GM23338 (cell line): Measurements from ENCODE around the gene GALNT15.

Experiments
- CREB1 ChIP-seq: fragments of 250-450 bp; sonication (Bioruptor Pico); IDR thresholded peaks from 2 replicates; pipeline ENCODE4 v1.5.0; 2020; ENCODE audit warnings: low read depth, mild to moderate bottlenecking, moderate library complexity
- EZH2 ChIP-seq: fragments of 200-600 bp; sonication (generic); IDR thresholded peaks from one replicate; pipeline ENCODE4 v1.8.0; 2017; ENCODE audit warnings: antibody characterized with exemption, mild to moderate bottlenecking, low read depth; ENCODE audit not compliant: unreplicated experiment
- JUNB ChIP-seq: IDR thresholded peaks from one replicate; pipeline ENCODE4 v1.6.1; 2016; ENCODE audit warnings: antibody characterized with exemption; ENCODE audit not compliant: unreplicated experiment
- POLR2AphosphoS5 ChIP-seq: IDR thresholded peaks from 2 replicates; pipeline ENCODE4 v1.6.1; 2016; ENCODE audit warnings: antibody characterized with exemption, low read depth
- STAT1 ChIP-seq: IDR thresholded peaks from one replicate; pipeline ENCODE4 v1.6.1; 2016; ENCODE audit warnings: antibody characterized with exemption; ENCODE audit not compliant: unreplicated experiment
- TF ChIP-seq, protein P1 (sequence below), 2 experiments: fragments of 200-600 bp in 1 of 2; sonication (generic) in 1 of 2; conservative IDR thresholded peaks; 2 replicates each; pipeline versions ENCODE4 v1.5.1 to v1.6.1; 2016 to 2017; ENCODE audit warnings: antibody characterized with exemption in 2 of 2, low read depth in 2 of 2, mild to moderate bottlenecking in 2 of 2, moderate library complexity in 1 of 2
- TF ChIP-seq, protein P2 (sequence below): IDR thresholded peaks from one replicate; pipeline ENCODE4 v1.6.1; 2018; ENCODE audit warnings: antibody characterized with exemption; ENCODE audit not compliant: unreplicated experiment

DNA sequence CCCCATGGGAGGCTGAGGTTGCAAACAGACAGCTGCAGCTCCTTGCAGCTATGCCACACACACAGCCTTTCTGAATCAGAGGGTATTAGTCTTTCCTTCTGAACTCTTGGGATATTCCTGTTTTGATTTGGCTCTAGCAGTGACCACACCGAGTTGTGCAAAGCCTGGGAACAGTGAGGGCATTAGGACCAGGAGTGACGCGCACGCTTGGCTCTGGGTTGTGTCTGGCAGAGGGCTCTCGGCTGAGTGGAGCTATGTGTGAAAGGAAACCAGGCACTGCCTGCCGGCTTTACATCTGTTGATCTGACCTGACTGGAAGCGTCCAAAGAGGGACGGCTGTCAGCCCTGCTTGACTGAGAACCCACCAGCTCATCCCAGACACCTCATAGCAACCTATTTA, at the start of gene GALNT15:
- TF ChIP-seq EZH2 (no peak), POLR2AphosphoS5 (no peak), JUNB (no peak), STAT1 (no peak), CREB1 (no peak)
- TF ChIP-seq, protein P1, sequence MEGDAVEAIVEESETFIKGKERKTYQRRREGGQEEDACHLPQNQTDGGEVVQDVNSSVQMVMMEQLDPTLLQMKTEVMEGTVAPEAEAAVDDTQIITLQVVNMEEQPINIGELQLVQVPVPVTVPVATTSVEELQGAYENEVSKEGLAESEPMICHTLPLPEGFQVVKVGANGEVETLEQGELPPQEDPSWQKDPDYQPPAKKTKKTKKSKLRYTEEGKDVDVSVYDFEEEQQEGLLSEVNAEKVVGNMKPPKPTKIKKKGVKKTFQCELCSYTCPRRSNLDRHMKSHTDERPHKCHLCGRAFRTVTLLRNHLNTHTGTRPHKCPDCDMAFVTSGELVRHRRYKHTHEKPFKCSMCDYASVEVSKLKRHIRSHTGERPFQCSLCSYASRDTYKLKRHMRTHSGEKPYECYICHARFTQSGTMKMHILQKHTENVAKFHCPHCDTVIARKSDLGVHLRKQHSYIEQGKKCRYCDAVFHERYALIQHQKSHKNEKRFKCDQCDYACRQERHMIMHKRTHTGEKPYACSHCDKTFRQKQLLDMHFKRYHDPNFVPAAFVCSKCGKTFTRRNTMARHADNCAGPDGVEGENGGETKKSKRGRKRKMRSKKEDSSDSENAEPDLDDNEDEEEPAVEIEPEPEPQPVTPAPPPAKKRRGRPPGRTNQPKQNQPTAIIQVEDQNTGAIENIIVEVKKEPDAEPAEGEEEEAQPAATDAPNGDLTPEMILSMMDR (conservative IDR thresholded peaks at IDR 0.05; ENCODE audit: low read depth in 2 of 2), result no peak
- TF ChIP-seq, protein P2, sequence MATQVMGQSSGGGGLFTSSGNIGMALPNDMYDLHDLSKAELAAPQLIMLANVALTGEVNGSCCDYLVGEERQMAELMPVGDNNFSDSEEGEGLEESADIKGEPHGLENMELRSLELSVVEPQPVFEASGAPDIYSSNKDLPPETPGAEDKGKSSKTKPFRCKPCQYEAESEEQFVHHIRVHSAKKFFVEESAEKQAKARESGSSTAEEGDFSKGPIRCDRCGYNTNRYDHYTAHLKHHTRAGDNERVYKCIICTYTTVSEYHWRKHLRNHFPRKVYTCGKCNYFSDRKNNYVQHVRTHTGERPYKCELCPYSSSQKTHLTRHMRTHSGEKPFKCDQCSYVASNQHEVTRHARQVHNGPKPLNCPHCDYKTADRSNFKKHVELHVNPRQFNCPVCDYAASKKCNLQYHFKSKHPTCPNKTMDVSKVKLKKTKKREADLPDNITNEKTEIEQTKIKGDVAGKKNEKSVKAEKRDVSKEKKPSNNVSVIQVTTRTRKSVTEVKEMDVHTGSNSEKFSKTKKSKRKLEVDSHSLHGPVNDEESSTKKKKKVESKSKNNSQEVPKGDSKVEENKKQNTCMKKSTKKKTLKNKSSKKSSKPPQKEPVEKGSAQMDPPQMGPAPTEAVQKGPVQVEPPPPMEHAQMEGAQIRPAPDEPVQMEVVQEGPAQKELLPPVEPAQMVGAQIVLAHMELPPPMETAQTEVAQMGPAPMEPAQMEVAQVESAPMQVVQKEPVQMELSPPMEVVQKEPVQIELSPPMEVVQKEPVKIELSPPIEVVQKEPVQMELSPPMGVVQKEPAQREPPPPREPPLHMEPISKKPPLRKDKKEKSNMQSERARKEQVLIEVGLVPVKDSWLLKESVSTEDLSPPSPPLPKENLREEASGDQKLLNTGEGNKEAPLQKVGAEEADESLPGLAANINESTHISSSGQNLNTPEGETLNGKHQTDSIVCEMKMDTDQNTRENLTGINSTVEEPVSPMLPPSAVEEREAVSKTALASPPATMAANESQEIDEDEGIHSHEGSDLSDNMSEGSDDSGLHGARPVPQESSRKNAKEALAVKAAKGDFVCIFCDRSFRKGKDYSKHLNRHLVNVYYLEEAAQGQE, result no peak
